ENCODE results near the gene SRRM4.

GRCh38 chr12:119129827-119130434 is 148.6 kb downstream of the SRRM4 start:
- no peak for TF ChIP-seq POLR2A (IDR thresholded peaks at IDR 0.05)
- TF ChIP-seq, protein P1, sequence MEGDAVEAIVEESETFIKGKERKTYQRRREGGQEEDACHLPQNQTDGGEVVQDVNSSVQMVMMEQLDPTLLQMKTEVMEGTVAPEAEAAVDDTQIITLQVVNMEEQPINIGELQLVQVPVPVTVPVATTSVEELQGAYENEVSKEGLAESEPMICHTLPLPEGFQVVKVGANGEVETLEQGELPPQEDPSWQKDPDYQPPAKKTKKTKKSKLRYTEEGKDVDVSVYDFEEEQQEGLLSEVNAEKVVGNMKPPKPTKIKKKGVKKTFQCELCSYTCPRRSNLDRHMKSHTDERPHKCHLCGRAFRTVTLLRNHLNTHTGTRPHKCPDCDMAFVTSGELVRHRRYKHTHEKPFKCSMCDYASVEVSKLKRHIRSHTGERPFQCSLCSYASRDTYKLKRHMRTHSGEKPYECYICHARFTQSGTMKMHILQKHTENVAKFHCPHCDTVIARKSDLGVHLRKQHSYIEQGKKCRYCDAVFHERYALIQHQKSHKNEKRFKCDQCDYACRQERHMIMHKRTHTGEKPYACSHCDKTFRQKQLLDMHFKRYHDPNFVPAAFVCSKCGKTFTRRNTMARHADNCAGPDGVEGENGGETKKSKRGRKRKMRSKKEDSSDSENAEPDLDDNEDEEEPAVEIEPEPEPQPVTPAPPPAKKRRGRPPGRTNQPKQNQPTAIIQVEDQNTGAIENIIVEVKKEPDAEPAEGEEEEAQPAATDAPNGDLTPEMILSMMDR (IDR thresholded peaks at IDR 0.05), result no peak
